ENCODE results near the gene LY6G5C.

The LY6G5C gene, protein sequence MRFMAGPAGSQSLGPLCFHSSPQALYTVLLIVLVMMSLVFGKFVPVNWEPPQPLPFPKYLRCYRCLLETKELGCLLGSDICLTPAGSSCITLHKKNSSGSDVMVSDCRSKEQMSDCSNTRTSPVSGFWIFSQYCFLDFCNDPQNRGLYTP

DNA sequence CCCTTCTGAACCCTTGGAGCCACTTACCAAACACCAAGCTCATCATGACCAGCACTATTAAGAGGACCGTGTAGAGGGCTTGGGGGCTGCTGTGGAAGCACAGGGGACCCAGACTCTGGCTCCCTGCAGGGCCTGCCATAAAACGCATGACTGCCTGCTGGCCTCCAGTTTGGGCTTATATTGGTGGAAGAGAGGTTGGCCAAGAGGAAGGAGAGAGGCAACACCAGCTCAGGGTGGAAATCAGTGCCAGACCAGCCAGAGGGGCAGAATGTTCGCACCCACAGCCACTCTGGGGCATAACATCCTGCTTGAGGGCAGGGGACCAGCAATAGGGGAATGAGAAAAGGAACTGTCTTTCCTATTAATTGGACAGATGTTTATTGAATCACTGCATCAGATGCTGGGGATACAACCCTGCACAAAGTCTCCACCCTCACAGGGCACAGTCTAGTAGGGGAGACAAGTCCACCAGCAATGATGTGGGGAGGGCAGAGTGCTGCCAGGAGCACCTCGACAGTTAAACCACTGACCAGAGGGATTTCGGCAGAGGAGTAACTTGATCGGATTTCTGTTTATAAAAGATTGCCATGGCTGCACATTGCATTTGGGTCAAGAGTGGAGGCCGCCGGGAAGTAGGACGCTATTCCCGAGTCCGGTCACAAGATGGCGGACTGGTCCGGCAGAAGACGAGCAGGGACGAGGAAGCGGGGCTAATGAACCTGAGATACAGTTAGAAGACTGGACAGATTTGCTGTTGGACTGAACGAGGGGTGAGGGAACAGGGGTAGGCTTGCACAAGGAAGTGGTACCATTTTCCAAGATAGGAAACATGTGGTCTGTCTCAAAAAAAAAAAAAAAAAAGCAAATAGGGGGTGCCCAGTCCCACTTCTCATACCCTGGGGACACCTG is at the start of gene LY6G5C:
TSS of gene LY6G5C (minus strand) at position 842 of the 909 bp plus-strand sequence. CDS start at position 148, 694 bp downstream.
- DNase-seq: peak; percentile 77

DNA sequence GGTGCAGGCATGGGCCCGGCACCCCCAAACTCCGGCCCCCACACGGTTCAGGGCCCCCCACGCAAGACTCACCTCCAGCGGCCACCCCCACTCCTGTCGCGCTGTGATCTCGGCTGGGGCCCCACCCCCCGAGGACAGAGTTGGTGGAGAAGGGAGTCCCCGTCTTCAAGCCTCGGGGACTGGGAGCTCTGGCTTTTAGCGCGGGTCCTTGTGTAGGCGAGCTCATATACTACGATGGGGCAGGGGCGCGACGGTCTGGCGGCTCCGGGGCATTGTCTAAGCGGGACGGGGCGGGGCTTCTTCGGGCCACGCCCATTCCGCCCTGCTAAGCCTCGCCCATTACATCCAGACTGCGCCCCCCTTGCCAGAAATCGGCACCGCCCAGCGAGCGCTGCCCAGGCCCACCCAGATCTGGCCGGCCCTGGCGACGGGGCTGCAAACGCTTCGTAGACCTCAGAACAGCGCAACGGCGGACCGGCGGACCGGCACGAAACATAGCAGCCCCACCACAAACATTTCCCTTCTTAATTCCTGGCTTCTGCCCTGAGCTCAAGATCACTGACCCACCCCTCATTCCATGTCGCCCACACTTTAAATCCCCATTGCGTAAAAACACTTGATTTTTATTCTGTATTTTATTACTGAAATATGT is 49.2 kb upstream of the LY6G5C start:
- DNase-seq: peak; percentile 76

DNA sequence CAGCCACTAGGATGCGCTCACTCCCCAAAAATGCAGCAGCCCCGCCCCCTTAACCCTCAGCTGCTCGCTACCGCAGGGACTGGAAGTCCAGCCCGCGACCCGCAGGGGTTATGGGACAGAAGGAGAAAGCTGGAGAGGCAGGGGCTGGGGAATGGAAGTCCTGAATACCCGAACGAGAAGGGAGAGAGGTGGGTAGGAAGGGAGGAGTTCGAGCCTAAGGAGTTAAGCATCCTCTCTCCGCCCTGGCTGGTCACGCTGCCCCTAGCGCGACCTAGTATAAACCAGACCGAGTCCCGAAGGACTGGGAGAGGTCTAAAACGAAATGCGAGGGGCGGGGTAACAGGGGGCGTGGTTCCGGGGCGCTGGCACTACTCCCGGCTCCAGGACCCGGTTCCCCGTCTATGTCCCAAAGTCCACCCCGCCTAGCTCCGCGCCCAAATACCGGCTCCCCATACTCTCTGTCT is 48.7 kb upstream of the LY6G5C start:
- peak; percentile 90 for DNase-seq

DNA sequence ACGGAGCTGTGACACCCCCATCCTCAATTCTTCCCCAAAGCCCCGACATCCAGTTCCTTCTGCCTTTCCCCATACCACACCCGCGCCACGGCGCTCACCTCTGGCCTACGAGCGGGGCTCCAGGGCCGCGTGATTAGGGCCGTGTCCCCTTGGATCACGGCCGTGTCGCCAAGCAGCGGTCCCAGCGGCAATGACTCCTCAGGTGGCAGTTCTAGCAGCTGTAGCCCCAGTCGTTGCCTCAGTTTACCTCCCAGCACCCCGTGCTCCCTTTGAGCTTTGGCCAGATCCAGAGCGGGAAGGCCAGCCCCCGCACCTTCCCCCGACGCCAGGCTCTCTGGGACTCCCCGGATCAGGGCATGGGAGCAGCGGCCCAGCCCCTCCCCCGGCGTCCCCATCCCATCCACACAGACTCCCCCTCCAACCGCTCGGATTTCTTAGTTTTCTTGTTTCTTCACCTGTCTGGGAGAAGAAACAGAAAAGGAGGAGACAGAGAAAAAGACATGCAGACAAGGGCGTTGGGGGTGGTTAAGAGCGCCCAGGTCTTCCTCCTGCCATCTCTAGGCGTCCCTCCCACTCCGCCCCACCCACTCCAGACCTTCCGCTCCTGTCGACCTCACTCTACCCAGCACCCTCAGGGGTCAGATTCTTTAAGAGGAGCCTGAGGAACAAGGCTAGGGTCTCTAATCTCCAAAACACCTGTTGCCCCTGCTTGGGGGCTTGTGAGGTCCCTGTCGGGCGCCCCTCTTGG is 48.1 kb upstream of the LY6G5C start, which contains the start of gene DDAH2:
TSS of gene DDAH2 (minus strand) at position 533 of the 748 bp plus-strand sequence. CDS start at position 395, 138 bp downstream.
- no peak for DNase-seq

DNA sequence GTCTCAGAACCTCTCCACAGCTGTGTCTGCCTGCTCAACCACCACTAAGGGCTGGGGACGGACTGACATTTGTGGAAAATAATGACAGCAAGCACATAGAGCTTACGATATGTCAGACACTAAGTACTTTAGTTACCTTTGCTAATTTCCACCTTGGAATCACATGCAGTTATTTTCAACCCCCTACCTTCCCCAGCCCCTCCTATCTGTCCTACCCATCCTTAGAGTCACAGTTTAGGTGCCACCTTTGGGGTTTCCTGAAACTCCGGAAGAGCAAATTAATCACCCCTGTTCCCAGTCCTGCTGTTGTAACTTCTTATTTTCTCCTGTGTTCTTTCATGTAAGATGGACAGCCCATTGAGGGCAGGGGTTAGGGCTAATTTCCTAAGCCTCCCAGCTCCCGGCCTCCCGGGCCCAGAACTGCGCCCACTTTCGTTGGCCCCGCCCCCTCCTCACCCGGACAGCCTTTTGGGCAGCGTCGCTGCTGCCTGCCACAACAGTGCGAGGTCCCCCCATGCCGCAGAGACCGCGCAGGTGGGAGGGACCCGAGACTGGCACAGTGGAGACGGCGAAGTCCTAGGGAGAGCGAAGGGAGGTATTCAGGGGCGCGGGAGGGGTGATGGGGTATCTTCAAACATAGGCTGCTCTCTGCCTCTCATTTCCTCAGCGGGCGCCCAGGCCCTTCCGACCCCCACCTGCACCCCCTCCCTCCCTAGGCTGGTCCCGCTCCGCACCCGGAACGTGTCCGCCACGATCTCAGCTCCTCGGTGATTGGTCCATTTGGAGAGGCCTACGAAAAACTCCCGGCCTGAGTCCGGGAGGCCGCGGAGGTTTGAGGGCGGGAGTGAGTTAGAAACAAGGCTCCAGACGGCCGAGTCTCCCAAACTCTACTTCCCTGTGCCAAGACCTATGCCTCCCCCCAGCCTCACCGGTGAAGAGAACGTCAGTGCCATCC is 47.1 kb upstream of the LY6G5C start:
- no peak for DNase-seq

DNA sequence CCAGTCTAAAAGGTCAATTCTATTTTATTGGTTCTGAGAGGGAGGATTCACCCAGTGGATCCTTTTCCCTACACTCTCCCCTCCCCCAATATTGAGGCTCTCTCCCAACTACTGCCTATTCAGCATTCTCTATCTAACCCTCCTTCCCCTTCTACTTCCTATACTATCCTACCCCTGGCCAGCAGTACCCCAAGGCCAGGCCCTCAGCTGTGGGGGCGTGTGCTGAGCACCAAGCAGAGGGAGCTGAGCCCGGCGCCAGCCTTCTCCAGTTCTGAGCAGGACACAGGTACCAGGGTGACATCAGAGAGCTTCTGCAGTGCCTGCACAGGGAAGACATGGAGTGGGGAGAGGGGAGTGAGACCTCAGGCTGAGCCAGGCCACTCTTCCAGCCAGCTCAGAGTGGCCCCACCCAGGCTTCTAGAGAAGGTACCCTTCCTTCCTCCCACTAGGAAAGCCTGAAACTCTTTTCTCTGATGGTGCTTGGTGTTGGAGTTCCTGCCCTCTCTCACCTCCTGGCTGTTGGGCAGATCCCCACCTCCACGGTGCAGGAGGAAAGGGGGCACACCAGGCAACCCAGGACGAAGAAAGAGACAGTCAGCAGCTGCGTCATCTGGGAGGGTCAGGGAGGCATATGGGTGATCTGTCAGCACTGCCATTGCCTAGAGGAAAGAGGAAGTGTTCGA is 46.3 kb upstream of the LY6G5C start:
- DNase-seq: peak; percentile 53

DNA sequence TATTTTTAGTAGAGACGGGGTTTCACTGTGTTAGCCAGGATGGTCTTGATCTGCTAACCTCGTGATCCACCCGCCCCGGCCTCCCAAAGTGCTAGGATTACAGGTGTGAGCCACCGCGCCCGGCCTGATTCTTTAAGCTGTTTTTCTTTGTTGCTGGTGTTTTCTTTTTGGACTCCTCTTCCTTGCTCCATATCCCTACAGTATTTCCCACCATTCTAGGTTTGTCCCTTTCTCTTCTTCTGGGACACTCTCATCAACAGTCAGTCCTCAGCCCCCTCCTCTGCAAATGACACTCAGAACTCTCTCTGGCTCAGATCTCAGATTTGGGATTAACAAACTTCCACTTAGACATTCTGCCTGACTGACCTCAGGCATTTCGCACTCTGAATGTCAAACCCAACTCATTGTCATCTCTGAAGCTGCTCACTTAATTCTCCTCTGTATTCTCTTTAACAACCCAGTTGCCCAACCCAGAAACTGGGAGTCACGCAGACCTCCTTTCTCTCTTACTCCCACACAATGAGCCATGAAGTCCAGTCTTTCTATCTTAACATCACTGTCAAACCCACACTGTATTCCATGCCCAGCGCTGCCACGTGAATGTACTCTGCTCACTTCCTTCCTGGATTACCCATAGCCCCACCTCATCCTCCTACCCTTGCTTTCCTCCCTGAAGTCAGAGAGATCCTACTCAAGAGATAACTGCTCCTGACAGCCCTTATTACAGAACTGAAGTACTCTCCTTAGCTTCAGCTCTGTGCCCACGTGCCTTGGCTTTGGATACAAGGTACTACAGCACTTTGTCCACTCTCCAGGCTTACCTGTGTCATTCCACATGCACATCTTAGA is 44.9 kb upstream of the LY6G5C start:
- no peak for DNase-seq

DNA sequence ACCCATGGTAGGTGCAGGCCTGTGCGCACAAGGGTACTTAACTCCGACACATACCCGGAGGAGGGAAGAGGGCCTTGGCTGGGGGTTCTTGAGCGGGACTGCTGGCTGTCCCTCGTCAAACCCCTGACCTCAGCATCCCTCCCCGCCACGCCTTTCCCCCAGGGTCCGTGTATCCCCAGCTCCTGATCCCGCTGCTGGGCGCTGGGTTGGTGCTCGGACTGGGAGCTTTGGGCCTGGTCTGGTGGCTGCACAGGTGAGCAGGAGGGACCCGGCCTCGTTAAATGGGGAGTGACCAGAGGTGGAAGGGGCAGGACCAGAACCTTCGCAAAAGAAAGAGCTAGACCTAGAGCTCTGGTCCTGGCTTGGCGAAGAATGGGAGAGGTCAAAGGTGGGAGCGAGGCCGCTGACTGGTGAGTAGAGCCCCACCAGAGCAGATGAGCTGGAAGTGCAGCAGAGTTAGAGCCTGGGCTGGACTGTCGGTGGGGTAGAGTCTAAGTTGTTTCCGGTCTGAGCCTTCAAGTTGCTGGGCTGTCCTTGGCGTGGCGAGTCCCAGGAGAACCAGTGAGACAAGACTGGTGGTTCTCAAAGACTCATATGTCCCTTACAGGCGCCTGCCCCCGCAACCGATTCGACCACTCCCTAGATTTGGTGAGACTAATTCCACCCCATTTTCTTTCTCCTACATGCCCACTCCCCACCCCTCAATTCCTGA is 43.3 kb upstream of the LY6G5C start:
- no peak for DNase-seq

DNA sequence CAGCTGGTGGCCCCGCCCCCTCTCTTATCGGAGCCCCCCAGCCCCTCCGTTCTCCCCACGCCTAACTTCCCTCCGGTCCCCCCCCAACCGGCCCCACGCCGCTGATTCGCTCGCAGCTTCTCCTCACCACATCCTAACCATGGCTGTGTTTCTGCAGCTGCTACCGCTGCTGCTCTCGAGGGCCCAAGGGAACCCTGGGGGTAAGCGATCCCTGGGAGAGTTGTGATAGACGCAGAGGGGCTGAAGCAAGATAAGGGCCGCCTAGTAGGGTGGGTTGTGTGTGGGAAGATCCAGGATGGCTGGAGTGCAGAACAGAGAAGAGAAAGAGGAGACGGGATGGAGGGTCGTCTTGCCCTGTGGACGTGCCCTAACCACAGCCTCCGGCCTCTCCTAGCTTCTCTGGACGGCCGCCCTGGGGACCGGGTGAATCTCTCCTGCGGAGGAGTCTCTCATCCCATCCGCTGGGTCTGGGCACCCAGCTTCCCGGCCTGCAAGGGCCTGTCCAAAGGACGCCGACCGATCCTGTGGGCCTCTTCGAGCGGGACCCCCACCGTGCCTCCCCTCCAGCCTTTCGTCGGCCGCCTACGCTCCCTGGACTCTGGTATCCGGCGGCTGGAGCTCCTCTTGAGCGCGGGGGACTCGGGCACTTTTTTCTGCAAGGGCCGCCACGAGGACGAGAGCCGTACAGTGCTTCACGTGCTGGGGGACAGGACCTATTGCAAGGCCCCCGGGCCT is 42.5 kb upstream of the LY6G5C start, which contains the start of gene MPIG6B:
TSS of gene MPIG6B (plus strand) at position 129 of the 735 bp plus-strand sequence. CDS start at position 140, 11 bp downstream.
- DNase-seq: no peak

DNA sequence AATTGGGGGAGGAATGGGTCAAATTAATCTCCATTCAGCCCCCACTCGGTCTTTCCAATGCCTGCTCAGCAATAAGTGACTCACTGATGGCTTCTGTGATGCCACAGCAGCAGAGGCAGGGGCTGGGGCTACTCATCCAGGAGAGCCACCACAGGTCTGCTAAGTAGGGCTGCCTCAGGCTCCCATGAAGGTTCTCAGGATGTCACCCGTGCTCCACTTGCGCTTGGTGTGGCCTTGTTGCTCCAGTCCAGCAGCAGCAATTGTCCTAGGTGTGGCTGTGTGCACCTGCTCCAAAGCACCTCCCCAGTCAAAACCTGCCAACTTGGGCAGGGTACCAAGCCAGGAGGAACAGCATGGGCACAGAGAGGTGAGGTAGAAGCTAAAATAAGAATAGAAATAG is 41.3 kb upstream of the LY6G5C start:
- no peak for DNase-seq

DNA sequence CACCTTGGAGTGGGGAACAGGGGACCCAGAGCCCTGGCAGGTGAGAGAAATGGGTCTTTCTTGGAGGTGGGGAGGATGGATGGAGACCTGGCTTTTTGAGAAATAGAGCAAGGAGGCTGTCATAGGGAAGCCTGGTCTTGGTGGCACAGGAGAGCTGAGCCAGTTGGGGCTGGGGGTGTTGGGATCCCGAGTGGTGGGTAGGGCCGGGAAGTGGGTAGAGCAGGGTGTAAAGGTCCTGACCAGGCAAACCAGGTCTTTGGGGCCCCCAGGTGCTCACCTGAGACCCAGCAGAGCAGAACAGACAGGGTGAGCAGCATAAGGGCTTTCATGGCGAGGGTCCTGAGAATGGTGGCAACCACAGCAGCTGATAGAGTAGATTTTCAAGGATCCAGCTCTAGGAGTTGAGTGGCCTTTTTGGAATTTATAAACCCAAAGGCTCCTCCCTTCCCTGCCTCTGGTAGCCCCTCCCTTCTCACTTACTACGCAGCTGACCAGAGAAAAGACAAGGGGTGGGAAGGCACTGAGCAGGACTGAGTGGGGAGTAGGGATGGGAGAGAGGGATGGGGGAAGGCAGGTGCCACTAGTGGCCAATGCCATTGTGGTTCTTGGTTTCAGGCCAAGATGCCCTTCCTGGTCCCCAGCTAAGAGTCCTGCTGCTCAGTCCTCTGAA is 40.6 kb upstream of the LY6G5C start, which contains the start of gene LY6G6C:
TSS of gene LY6G6C (minus strand) at position 396 of the 670 bp plus-strand sequence. CDS start at position 329, 67 bp downstream.
- no peak for DNase-seq

DNA sequence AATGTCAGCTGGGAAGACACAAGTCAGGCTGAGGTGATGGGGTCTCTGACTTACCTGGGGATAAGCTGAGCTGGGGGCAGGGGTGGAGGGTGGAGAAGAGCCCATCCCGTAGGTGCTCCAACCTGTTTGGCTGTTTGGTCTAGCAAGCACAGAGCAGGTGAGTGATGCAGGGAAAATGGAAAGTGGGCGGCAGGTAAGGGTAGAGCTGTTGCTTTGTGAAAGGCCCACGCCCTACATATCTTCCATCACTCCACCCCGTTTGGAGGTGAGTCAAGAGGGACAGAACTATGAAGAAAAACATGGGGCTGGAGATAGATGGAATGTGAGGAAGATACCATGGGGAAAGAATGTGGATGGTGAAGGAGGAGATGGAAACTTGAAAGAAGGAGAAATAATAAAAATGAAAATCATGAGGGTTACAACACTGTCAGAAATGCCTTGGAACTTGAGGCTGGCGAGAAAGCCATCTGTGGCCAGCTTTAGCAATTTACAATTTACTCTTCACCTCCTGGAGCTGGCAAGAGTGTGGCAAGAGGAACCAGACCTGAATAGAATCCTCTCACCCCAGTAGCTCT is 39.4 kb upstream of the LY6G5C start:
- no peak for DNase-seq

DNA sequence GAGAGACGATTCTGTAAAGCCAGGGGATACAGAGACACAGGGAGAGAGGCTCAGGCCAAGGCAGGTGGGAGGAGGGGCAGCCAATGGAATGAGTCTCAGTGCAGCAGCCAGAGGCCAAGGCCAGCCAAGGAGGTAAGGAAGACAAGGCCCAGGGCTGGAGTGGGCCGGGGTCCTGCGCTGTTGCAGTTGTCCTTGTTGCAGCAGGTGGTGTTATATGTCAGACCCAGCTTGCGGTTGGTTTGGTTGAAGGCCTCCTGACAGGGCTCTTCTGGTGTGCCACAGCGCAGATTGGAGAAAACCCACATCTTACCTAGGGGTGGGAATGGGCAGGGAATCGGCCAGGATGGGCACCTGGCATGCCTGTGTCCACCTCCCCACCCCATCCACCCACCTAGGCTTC is 38.1 kb upstream of the LY6G5C start:
- no peak for DNase-seq

DNA sequence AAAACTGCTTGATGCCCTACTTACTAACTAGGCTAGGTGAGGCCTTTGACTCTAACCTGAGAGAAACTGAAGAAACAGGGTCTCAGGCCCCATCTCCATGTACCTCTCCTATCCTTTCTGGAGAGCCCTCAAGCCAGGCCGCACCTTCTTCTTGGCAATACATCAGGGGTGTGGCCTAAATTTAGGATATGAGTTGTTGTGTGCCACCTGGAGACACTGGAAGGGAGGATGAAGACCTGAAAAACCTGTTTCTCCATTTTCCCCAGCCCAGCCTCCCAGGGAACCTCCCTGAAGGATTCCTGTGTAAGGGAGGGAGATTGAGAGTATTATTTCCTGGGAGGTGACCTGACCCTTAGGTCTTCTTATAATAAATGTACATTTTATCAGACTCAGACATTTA is 37.4 kb upstream of the LY6G5C start:
- no peak for DNase-seq

DNA sequence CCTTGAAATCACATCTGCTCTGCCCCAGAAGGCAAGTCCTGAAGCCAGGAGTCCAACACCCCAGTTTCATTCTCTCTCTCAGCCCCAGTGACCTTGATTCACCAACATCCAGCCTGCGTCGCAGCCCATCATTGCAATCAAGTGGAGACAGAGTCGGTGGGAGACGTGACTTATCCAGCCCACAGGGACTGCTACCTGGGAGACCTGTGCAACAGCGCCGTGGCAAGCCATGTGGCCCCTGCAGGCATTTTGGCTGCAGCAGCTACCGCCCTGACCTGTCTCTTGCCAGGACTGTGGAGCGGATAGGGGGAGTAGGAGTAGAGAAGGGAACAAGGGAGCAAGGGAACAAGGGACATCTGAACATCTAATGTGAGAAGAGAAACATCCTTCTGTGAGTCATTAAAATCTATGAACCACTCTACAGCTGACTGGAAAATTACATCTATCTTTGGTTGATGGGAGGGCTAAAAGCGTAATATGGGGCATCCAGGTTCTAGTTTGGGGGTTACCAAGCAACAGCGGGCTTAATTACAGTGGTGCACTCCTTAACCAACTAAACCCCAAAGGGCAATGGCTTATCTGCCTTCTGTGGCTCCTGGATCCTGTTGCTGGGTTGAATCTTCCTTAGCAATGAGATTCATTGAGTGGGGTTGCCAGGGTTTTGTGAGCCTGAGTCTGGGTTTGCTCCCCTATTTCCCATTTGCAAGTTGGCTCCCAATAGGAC is 36.8 kb upstream of the LY6G5C start:
- no peak for DNase-seq

Data from CD4-positive, alpha-beta T cell treated with Interleukin-17A for 4 hours (primary cell).